ENCODE measurements around the gene CD40. TPM values are rescaled to one million over a fixed set of nuclear protein-coding genes. Genes with fewer than 3 reads are reported as not detected.

The CD40 gene
- total RNA-seq, 2 donors from 2014 or later = 3.6 to 4.2 TPM

DNA sequence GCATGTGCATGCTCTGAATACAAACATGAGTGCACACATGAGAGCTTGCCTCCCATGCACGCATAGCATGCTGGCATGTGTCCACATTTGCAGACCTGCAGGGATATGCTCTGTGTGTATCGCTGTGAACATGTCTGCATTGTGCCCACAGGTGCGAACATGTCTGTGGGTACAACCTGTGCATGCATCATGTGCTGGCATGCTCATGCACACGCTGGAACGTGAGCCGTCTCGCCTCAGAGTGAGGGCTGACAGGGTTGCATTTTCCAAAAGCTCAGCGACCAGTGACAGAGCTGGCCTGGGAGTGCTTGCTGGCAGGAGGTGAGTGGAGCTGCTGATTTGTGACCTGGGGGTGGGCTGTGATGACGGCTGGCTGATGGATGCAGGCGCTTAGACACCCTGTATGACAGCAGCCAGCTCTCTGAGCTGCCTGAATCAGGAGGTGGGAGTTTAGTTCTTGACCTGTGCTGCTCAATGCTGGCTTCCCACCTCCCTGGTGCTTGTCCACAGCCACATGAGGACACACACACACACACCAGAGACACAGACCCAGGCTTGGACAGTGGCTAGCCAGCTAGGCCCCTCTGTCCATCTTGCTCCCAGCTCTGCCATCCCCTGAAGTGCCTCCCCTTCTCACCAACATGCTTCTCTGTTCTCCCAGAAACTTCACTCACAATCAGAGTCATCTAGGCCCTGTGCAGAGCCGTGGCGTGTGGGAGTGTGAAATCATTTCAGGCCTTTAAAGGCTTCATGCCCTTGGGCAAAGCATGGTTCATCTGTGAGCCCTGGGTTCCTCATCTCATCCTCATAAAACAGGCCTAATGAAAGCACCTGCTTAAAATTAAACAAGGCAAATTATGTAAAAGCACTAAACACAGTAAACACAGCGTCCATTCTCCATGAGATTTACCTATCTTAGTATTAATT lies 51.4 kb downstream of the CD40 start:
- Mint-ChIP-seq H3K27me3 (ENCODE audit: low read depth) (peaks cover 38% of the 10 kb centered on the region), H3K36me3 (ENCODE audit: insufficient read depth in 2 of 2) (no peaks in the 10 kb centered on the region), H3K27ac (no peak overlapping the region), H3K4me3 (no peak overlapping the region), H3K9me3 (no peaks in the 10 kb centered on the region), H3K4me1 (ENCODE audit: low read depth) (no peaks in the 10 kb centered on the region)
- DNase-seq = no peak
- ATAC-seq (replicated peaks in 1 of 2) = no peak

DNA sequence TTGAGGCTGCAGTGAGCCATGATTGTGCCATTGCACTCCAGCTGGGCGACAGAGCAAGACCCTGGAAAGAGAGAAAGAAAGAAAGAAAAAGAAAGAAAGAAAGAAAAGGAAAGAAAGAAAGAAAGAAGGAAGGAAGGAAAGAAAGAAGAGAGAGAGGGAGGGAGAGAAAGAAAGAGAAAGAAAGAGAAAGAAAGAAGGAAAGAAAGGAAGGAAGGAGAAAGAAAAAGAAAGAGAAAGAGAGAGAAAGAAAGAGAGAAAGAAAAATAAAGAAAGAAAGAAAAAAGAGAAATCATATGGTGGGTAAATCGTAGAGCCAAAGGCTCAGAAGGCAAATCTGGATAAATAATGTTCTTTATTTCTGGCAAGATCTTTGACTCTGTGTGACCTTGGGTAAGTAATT lies 53.4 kb downstream of the CD40 start:
- ATAC-seq (replicated peaks in 1 of 2) (no peak), DNase-seq (no peak)
- H3K4me1 Mint-ChIP-seq (ENCODE audit: low read depth) = no peaks in the 10 kb centered on the region
- H3K36me3 Mint-ChIP-seq (ENCODE audit: insufficient read depth in 2 of 2) = no peaks in the 10 kb centered on the region
- no peaks in the 10 kb centered on the region for H3K9me3 Mint-ChIP-seq
- no peak overlapping the region for H3K27ac Mint-ChIP-seq
- H3K4me3 Mint-ChIP-seq = no peak overlapping the region
- H3K27me3 Mint-ChIP-seq (ENCODE audit: low read depth) = peaks cover 46% of the 10 kb centered on the region

DNA sequence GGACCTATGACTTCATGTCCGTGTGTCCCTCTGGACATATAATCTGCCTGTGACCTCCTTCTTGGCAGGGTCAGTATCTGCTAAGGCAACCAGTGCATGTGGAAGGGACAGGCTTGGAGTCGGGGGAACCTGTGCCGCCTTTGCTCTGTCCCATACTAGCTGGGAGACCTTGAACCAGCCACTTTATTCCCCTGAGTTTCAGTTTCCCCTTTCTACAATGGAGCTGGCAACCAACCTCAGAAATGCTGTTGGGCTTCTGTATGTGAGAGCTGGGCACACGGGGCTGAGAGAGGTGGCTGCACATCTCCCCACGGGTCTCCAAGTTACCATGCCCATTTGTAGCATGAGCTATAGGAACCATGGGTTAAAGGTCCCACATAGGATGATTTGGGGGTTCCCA lies 53.8 kb downstream of the CD40 start:
- Mint-ChIP-seq H3K27me3 (ENCODE audit: low read depth) (peaks cover 44% of the 10 kb centered on the region), H3K9me3 (no peaks in the 10 kb centered on the region), H3K27ac (no peak overlapping the region), H3K4me3 (no peak overlapping the region), H3K4me1 (ENCODE audit: low read depth) (no peaks in the 10 kb centered on the region), H3K36me3 (ENCODE audit: insufficient read depth in 2 of 2) (no peaks in the 10 kb centered on the region)
- ATAC-seq (replicated peaks in 1 of 2) (no peak), DNase-seq (no peak)

DNA sequence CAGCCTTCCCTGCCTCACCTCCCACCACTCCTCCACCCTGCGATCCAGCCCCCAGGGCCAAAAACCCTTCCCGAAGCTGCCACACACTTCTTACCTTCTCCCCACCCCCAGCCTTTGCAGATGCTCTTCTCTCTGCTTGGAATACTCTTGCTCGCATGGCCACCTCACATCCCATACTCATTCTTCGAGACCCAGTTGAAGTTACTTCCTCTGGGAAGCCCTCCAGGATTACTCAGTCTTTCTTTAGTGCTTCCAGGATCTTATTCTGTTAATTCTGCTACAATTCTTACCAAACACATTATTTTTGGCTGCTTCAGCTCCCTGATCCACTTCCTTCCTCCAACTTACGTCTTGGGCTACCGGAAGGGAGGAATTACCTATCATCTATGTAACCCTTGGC lies 54.3 kb downstream of the CD40 start:
- H3K4me3 Mint-ChIP-seq = no peak overlapping the region
- no peak overlapping the region for H3K27ac Mint-ChIP-seq
- no peak for ATAC-seq (replicated peaks in 1 of 2)
- H3K27me3 Mint-ChIP-seq (ENCODE audit: low read depth) = peaks cover 44% of the 10 kb centered on the region
- DNase-seq = no peak
- H3K9me3 Mint-ChIP-seq = no peaks in the 10 kb centered on the region
- no peaks in the 10 kb centered on the region for H3K4me1 Mint-ChIP-seq (ENCODE audit: low read depth)
- H3K36me3 Mint-ChIP-seq (ENCODE audit: insufficient read depth in 2 of 2) = no peaks in the 10 kb centered on the region

DNA sequence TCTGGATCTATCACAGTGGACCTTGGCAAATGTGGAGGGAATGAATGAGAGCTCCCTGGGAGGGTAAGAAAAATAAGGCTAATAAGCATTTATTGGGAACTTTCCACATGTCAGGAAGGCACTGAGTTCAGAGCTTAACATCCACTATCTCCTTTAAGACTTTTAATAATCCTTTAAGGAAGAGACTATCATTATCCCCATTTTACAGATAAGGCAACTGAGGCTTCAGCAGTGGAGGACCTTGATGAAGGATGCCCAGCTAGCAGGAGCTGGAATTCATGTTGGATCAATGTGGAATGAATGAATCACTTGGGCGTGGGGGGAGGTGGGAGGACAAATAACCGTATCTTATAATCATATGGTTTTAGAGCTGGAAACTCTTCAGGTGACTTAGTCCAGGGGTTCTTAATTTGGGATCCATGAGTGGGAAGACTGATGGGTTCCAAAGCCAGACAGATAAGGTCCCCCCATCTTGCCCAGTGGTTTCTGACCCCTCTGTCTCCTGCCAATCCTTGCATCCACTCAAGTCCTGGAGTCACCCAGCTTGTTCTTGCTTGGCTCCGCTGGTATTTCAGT lies 54.9 kb downstream of the CD40 start:
- no peaks in the 10 kb centered on the region for H3K36me3 Mint-ChIP-seq (ENCODE audit: insufficient read depth in 2 of 2)
- DNase-seq (no peak), ATAC-seq (replicated peaks in 1 of 2) (no peak)
- H3K4me3 Mint-ChIP-seq = no peak overlapping the region
- H3K27ac Mint-ChIP-seq = no peak overlapping the region
- no peaks in the 10 kb centered on the region for H3K4me1 Mint-ChIP-seq (ENCODE audit: low read depth)
- H3K27me3 Mint-ChIP-seq (ENCODE audit: low read depth) = peaks cover 50% of the 10 kb centered on the region
- H3K9me3 Mint-ChIP-seq = no peaks in the 10 kb centered on the region

DNA sequence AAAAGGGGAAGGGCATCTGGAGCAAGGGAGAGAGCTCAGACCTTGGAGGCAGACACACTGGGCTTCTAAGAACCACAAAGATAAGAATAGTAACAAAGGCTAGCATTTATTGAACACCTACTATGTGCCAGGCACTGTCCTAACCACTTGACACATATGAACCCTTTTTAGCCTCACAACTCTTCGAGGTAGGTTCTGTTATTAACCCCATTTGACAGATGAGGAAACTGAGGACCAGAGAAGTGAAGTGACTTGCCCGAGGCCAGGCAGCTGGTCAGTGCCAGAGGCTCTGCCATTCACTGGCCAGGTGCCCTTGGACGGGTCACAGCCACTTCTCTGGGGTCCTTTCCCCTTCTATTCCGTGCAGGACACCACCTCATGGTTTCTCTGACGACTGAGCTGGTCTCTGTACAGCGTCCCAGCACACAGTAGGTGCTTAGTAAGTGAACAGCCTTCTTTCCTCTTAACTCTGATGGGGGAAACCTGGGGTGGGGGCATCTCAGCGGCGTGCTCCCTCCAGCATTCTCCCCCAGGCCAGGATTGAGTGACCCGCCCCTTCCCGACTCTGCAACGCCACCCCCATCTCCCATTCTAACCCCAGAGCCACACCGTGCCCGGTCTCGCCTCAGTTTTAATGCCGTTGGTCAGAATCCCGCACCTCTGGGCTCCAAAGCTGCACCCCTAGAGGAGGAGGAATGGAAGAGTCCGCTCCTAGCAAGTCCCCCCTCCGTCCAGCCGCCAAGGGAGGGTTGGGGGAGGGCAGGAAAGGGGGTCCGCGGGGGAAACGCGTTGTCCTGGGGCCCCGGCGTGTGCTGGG lies 55.7 kb downstream of the CD40 start:
- ATAC-seq (replicated peaks in 1 of 2) = no peak
- H3K9me3 Mint-ChIP-seq = no peaks in the 10 kb centered on the region
- no peak for DNase-seq
- H3K27ac Mint-ChIP-seq = no peak overlapping the region
- no peaks in the 10 kb centered on the region for H3K36me3 Mint-ChIP-seq (ENCODE audit: insufficient read depth in 2 of 2)
- no peak overlapping the region for H3K4me3 Mint-ChIP-seq
- peaks cover 55% of the 10 kb centered on the region for H3K27me3 Mint-ChIP-seq (ENCODE audit: low read depth)
- no peaks in the 10 kb centered on the region for H3K4me1 Mint-ChIP-seq (ENCODE audit: low read depth)

DNA sequence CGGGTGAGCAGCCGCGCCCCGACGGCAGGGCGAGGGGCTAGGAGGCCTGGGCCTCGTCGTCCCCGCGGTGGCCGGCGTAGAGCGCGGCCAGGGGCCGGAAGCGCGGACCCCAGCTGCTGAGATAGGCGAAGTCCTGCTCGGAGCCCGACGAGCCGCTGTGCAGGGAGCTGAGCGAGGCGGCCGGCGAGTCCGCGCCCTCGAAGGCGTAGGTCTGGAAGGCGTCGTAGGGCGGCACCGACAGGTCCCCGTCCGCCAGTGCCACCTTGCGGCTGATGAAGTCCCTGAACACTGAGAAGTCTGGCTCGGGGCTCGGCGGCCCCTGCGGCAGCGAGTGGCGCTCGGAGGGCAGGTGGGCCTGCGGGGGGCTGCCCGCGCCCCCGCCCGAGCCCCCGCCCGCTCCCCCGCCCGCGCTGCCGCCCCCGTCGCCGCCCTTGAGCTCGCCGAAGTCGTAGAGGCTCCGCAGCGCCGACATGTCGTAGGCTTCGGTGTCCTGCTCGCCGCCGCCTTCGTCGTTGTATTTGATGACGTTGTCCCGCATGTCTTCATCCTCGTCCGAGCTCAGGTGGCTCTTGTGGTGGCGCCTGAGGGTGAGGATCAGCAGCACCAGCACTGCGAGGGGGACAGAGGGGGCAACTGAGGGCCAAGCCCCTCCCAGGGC lies 56.5 kb downstream of the CD40 start:
- Mint-ChIP-seq H3K27ac (no peak overlapping the region), H3K4me3 (peak overlapping the region in 1 of 2 donors; percentile 44), H3K36me3 (ENCODE audit: insufficient read depth in 2 of 2) (no peaks in the 10 kb centered on the region), H3K4me1 (ENCODE audit: low read depth) (no peaks in the 10 kb centered on the region), H3K9me3 (no peaks in the 10 kb centered on the region), H3K27me3 (ENCODE audit: low read depth) (peaks cover 55% of the 10 kb centered on the region)
- ATAC-seq (replicated peaks in 1 of 2) = peak; percentile 92 to 93
- peak; percentile 75 to 82 for DNase-seq

DNA sequence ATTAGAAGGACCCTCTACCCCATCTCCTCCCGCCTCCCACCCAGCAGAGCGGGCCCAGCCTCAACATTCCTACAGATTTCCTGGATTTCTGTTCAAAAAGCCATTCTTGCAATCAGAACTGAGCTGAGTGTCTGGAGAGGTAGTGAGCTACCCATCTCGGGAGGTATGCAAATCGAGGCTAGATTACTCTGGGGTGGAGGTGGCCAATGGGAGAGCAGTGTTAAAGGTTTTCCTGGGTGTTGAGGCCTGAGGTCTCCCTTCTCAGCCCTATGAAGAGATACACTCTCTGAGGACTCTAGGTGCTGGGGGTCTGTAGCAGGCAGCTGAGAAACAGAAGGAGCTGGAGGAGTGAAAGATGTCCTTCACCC lies 57.0 kb downstream of the CD40 start:
- ATAC-seq (replicated peaks in 1 of 2) = no peak
- no peaks in the 10 kb centered on the region for H3K9me3 Mint-ChIP-seq

DNA sequence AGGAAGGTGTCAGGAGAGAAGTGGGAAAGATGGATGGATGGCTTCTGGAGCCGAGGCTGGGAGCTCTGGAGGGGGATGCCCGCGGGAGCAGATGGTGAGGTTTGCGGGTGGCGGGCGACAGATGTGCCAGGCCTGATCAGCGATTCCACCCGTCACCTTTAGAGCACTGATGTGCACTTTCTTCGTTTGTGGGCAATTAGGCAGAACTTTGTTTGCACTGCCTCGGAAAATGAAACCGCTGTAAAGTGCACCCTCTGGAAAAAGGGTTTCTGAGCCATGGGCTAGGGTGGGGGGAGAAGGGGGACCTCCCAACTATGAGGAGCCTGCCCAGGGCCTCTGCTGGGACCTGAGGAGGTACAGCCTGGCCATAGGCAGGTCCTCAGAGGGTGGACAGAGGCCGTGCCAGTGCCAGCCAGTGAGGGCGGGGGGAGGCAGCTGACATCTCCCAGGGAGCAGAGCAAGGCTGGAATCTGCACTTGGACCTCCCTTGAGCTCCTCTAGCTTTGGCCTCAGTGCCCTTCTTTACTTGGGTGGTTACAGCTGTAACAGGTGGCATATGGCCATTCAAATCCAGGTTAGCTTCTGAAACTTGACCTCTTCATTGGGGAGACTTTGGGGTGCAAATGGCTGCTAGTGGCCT lies 58.7 kb downstream of the CD40 start:
- Mint-ChIP-seq H3K4me1 (ENCODE audit: low read depth) (no peaks in the 10 kb centered on the region), H3K9me3 (no peaks in the 10 kb centered on the region), H3K27ac (no peak overlapping the region), H3K36me3 (ENCODE audit: insufficient read depth in 2 of 2) (no peaks in the 10 kb centered on the region), H3K27me3 (ENCODE audit: low read depth) (peaks cover 58% of the 10 kb centered on the region), H3K4me3 (no peak overlapping the region)
- DNase-seq = no peak
- ATAC-seq (replicated peaks in 1 of 2) = no peak

More for the DNA sequence above, 57.0 kb downstream of the CD40 start:
- H3K27me3 Mint-ChIP-seq (ENCODE audit: low read depth) = peaks cover 55% of the 10 kb centered on the region
- peak overlapping the region in 1 of 2 donors; percentile 44 for H3K4me3 Mint-ChIP-seq
- H3K36me3 Mint-ChIP-seq (ENCODE audit: insufficient read depth in 2 of 2) = no peaks in the 10 kb centered on the region
- H3K4me1 Mint-ChIP-seq (ENCODE audit: low read depth) = no peaks in the 10 kb centered on the region
- no peak overlapping the region for H3K27ac Mint-ChIP-seq
- DNase-seq = no peak

DNA sequence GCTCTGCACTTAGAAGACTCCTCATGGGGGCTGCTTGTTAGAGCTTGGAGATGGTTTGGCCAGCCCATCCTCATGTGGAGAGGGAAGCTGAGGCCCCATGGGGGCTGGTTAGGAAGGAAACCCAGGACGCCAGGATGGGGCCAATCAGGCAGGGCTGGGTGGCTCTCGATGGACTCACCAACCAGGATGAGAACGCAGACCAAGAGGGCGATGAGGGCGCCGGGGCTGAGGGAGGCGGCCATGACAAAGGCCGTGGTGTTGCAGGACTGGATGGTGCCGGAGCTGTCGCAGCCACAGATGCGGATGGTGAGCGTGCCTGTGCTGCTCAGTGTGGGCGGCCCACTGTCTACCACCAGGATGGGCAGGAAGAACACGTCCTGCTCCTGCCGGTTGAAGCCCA lies 59.7 kb downstream of the CD40 start:
- ATAC-seq (replicated peaks in 1 of 2) (no peak), DNase-seq (no peak)
- H3K4me3 Mint-ChIP-seq = no peak overlapping the region
- peaks cover 54% of the 10 kb centered on the region for H3K27me3 Mint-ChIP-seq (ENCODE audit: low read depth)
- no peaks in the 10 kb centered on the region for H3K9me3 Mint-ChIP-seq
- H3K36me3 Mint-ChIP-seq (ENCODE audit: insufficient read depth in 2 of 2) = no peaks in the 10 kb centered on the region
- H3K4me1 Mint-ChIP-seq (ENCODE audit: low read depth) = no peaks in the 10 kb centered on the region
- no peak overlapping the region for H3K27ac Mint-ChIP-seq

DNA sequence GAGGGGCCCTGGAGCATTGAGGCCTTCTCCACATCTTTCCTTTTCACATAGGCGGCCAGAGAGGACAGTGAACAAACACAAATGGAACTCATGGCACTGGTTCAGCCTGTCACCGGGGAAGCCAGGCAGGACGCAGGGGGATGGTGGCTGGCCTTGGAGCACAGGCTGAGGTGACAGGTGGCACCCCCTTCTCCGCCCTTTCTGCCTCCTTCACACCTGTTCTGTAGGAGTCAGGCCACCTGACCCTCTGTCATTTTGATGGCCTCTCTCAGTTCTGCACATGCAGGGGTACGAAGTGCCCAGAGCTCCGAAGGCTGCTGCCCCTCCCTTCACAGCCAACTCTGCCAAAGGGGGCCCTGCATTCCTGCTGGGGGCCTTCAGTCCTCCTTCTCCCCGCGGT lies 60.8 kb downstream of the CD40 start:
- Mint-ChIP-seq H3K4me1 (ENCODE audit: low read depth) (no peaks in the 10 kb centered on the region), H3K27ac (no peak overlapping the region), H3K4me3 (no peak overlapping the region), H3K36me3 (ENCODE audit: insufficient read depth in 2 of 2) (no peaks in the 10 kb centered on the region), H3K9me3 (no peaks in the 10 kb centered on the region), H3K27me3 (ENCODE audit: low read depth) (peaks cover 43% of the 10 kb centered on the region)
- DNase-seq (no peak), ATAC-seq (replicated peaks in 1 of 2) (no peak)

Data from activated T-cell treated with anti-CD3 and anti-CD28 coated beads, Interleukin-2, amount 50 U/mL, for 72 hours (primary cell).